NK-92 treated with Interleukin-12 subunit alpha and Interleukin-12 subunit beta, amount 100 ng/mL, for 24 hours (cell line): ENCODE data around the gene LENEP.

Experiments
- DNase-seq: peaks from one replicate; lab custom pipeline; 2025; lab: John Stamatoyannopoulos, UW

The LENEP gene

DNA sequence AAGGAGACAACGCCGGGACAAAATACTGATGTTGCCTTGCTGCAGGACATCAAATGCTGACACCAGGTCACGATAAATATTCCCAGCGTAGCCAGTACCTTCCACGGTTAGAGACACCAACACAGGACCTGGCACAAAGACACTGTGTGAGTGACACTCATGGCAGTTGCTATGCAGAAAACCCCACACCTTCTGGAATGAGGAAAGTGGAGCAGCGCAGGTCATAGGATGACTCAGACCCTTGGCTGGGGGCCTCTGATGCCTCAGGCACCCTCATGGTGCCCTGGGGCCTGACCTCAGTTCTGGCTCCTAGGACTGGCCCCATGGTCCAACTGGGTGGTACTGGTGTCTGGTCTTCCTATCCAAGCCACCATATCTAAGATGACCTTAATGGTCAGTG lies 33.2 kb downstream of the LENEP start:
- no peak for DNase-seq

DNA sequence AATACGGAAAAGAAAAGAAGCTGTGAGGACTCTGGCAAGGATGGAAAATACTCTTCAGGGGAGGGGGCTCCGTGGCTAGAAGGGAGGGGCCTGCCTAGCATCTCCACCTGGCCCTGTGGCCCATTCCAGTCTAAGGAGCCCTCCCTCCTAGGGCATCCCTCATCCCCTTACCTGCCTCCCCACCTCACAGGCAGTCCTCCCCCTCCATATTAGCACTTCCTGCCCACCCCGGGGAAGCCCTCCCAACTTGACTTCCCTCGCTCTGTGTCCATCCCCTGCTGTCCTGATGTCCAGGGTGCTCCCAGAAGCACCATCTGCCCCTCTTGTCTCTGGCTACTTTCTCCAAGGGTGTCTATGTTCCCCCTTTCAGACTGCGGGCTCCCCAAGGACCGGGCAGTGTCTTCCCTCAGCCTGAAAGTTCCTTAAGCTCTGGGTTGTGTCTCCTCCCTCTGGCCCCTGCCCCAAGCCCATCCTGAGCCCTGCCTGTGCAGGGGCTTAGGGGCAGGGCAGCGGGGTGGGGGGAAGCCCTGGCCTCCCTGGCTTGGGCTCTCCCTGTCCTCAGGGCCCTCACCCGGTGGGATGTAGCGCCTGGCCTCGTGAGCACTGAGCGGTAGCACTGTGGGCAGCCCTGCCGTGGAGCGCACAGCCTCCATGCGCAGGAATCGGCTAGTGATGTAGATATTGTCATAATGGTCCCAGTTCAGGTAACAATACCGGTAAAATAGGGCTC lies 36.3 kb downstream of the LENEP start:
- no peak for DNase-seq

DNA sequence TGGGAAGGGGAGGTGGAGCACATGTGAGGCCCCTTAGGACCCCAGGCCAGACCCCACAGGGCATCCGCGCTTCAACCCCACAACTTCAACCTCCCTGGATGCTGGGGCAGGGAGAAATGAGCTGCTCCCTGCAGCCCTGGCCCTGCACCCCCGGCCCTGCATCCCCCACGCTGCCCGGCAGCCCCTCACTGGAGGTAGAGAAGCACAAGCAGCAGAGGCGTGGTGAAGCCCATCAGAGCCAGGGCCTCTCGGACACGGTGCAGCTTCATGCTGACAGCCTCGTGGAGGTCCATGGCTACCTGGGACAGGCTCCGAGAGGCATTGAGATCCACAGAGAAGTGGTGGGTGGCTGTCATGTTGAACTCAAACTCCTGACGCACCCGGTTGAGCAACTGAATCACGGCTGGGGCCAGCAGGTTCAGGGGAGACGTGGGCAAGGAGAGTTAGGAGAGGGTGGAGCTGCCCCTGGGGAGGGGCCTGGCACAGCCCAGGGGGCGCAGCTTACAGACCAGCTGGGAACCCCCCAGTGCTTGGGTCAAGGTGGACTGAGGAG lies 36.9 kb downstream of the LENEP start:
- no peak for DNase-seq

GRCh38 chr1:155030899-155031298 lies 37.5 kb downstream of the LENEP start:
- no peak for DNase-seq

DNA sequence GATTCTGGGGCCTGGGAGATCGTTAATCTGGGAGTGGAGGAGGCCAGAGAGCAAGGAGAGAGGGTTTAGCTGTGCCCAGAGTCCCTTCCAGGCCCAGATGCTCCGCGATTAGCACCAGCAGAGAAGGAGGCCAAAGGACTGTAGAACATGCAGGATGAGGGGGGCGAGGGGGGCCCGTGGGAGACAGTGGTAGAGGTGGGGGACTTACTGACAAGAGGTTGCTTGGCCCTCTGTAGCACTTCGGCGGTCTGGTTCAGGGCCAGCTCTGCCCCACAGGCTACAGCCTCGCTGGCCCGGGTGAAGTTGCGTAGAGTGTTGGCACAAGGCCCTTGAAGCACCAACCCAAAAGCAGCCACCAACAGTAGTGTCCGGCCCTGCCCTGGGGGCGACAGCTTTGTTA lies 39.5 kb downstream of the LENEP start:
- DNase-seq, result no peak

DNA sequence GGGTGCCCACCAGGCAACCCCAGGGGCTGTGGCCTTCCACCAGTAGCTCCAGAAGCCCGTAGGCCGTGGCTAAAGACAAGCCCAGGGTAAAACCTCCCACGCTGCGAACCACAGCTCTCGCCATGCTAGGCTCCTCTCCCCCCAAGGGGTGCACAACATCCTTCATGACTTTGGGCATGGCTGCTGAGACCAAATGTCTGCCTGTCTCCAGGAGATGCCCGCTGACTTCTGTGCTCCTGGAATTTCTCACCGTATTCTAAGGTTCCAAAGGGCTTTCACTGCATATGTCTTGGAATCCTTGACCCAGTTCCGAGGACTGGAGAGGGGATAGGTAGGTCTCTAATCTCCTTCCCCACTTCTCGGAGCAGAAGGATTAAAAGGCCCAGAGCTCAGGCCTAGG lies 40.1 kb downstream of the LENEP start, which contains the start of the genes DCST1 and DCST2:
TSS of gene DCST1 (plus strand) at position 301 of the 400 bp plus-strand sequence. CDS start 213 bp downstream, outside the sequence.
TSS of gene DCST2 (minus strand) at position 258 of the 400 bp plus-strand sequence. CDS start at position 178, 80 bp downstream.
- no peak for DNase-seq

DNA sequence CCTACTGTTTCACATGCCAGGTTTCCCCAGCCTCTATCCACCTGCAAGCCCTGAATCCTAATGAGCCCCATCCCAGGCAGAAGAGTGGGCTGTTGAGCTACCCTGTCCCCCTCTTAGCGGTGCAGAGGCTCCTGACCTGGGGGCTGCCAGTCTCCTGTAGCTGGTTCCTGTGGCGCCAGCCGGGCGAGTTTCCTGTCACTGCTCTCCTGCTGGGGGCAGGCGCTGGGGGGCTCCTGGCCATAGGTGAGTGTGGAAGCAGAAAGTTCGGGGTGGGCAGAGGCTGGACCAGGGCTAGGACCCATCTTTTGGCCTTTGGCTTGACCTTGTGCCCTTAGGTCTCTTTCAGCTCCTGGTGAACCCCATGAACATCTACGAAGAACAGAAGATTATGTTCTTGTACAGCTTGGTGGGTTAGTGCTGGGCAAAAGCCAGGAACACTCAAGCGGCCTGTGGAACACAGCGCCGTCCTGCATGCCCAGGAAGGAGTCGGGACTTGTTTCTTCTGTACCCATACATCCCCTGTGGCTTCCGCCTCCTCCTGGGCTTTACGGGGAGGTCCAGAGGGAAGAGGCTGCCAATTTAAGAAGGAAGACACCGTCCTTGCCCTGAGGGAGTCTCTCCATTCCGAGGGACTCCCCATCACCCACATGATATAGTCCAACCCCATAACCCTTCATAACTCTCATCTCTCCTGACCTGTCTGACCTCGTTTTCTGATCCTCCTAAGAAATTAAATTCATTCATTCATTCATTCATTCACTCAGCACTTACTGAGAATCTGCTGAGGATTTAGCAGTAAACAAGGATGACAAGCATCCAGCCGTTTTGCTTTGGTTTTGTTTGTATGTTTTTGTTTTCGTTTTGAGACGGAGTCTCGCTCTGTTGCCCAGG lies 41.2 kb downstream of the LENEP start:
- DNase-seq, result no peak

DNA sequence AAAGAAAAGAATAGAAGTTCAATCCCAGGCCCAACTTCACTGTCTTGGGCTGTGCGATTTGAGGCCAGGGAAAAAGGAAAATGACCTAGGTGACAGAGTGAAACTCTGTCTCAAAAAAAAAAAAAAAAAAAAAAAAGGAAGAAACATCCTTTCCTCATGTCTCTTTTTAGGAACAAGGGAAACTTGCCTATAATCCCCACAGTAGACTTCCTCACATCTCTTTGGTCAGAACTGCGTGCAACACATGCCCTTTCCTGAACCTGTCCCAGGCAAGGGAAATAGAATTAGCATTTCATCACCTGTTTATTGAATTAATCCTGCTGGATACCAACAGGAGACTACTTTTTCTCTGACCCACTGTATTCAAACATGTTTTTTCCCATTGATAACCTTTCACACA lies 42.5 kb downstream of the LENEP start:
- no peak for DNase-seq

DNA sequence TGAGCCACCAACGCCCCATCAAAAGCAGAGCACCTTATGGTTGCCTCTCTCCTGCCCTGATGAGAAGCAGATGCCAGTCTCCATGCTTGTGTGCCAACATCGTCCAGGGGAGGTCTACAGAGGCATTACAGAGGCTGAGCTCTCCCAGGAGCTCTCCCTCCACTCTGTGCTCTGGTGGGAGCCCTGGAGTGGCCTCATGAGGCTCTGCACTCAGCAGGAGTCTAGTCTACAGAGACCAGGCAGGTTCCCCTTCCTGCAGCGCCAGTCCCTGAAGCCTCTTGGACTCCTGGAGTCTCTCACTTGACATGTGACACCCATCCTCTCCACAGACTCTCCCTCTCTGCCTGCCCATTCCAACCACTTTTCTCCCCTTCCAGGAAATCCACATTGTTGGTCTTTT lies 43.7 kb downstream of the LENEP start:
- no peak for DNase-seq

- DNase-seq, result no peak
Measured at GRCh38 chr1:155037851-155038441, 44.6 kb downstream of the LENEP start.

- no peak for DNase-seq
Measured at GRCh38 chr1:155038602-155039307, 45.4 kb downstream of the LENEP start.

DNA sequence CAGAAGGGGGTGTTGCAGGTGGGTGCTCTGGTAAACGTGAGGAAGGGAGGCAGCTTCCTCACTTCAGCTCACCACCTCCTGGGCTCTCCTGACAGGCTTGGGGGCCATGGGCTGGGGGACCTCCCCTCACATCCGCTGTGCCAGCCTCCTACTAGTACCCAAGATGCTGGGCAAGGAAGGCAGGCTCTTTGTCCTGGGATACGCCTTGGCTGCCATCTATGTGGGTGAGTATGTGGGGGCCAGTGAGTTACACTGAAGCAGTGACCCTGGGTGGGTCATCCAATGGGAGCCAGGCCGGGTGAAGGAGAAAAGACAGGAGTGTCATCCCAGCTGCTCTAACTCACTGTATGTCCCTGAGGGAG lies 45.9 kb downstream of the LENEP start:
- DNase-seq, result no peak

DNA sequence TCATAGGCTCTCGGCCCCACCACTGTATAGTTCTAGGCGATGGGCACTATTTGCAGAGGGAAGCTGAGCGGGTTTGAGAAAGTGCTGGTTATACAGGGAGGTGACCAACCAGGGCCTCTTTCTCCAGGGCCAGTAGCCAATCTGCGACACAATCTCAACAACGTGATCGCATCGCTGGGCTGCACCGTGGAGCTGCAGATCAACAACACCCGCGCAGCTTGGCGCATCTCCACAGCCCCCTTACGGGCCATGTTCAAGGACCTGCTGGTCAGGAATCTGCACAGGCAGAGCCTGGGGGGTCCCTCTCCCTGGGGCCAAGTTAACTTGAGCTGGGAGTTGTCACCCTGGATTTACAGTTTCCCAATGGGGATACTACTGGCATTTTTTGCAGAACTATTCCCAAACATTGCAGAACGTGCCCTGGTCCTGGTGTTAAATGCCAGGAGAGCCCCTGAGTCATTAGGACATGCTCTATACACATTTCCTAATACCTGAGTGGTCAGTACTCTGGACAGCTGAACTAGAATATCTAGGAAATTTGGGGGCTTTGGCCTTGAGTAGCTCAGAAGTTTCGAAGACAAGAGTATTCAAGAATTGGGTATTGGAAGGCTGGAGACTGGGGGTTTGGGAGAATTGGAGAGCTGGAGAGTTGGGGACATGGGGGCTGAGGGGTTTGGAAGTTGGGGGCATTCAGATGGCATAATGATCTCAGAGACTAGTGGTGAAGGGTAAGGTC lies 47.1 kb downstream of the LENEP start:
- no peak for DNase-seq

- DNase-seq, result no peak
Measured at GRCh38 chr1:155042789-155043188, 49.4 kb downstream of the LENEP start.

GRCh38 chr1:155043301-155043702 lies 49.9 kb downstream of the LENEP start:
- DNase-seq, result no peak

DNA sequence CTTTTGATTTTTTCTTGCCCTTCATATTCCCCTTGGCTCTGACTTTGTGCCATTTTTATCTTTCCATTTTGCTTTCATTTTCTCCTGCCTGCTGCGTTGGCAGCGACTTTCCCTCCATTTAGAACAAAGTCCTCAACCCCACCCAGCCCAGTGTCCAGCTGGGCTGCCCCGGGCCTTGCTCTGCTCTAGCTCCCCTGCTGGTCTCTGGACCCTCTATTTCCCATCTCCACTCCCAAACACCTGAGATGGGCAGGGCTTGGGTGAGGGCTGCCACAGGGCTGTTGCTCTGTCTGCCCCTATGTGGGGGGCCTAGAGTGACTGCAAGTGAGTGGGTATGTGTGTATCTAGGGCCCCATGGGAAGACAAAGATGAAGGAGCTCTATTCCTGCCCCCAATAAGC lies 50.4 kb downstream of the LENEP start:
- no peak for DNase-seq
